IMR-90 (cell line): Measurements from ENCODE around the gene MCFD2. TPM values are rescaled to one million over a fixed set of nuclear protein-coding genes. Genes with fewer than 3 reads are reported as not detected.
A peak's percentile ranks its signal among the peaks of the same experiment; 100 is the strongest.

Source experiments
- ATAC-seq: fragments of 200-7000 bp; cut with Tn5 transposase; 2 replicates; pipeline ENCODE4 v1.9.1; 2020; ENCODE audit warnings: low read depth, mild to moderate bottlenecking, moderate library complexity
- BruUV-seq: library from RNA; stranded (reverse); fragments of 400-500 nt; replicated peaks from 2 replicates; lab custom pipeline; 2021; lab: Mats Ljungman, UMichigan
- CTCF ChIA-PET: fragments of 300-600 bp; formaldehyde crosslinking; extraction: SDS; loops from one replicate; lab custom pipeline; 2021; ENCODE audit warnings: antibody characterized with exemption; lab: Yijun Ruan, JAX
- POLR2A ChIA-PET: fragments of 300-600 bp; sonication (Branson Sonifier 250); formaldehyde crosslinking; loops from one replicate; lab custom pipeline; 2022; ENCODE audit warnings: antibody characterized with exemption; ENCODE audit not compliant: unreplicated experiment; lab: Charles Lee
- DNase-seq: peaks from one replicate; pipeline ENCODE4 v3.0.0; 2013
- H2AFZ ChIP-seq: replicated peaks from 2 replicates; pipeline ENCODE3; 2013; ENCODE audit warnings: low read length, mild to moderate bottlenecking; ENCODE audit not compliant: poor library complexity
- H2AK5ac ChIP-seq: 2 replicates; pipeline ENCODE4 v1.6.1; 2013; ENCODE audit warnings: low read depth, low read length, inconsistent platforms
- H2AK9ac ChIP-seq: replicated peaks from 2 replicates; pipeline ENCODE3; 2013; ENCODE audit warnings: mild to moderate bottlenecking, low read depth, low read length, moderate library complexity; ENCODE audit not compliant: poor library complexity
- H2BK120ac ChIP-seq: 2 replicates; pipeline ENCODE4 v1.6.1; 2013; ENCODE audit warnings: low read depth, low read length, inconsistent platforms
- H2BK15ac ChIP-seq: 3 replicates; pipeline ENCODE4 v1.6.1; 2013; ENCODE audit warnings: low read depth, low read length, inconsistent platforms
- H2BK20ac ChIP-seq: 2 replicates; pipeline ENCODE4 v1.6.1; 2013; ENCODE audit warnings: low read depth, mild to moderate bottlenecking, inconsistent platforms, low read length, moderate library complexity
- H2BK5ac ChIP-seq: 2 replicates; pipeline ENCODE4 v1.6.1; 2013; ENCODE audit warnings: mild to moderate bottlenecking, low read depth, low read length, inconsistent platforms; ENCODE audit not compliant: poor library complexity, severe bottlenecking
- H3K14ac ChIP-seq: replicated peaks from 2 replicates; pipeline ENCODE4 v1.6.1; 2013; ENCODE audit warnings: low read depth, low read length, inconsistent platforms
- H3K18ac ChIP-seq: 2 replicates; pipeline ENCODE4 v1.6.1; 2013; ENCODE audit warnings: low read depth, low read length, control low read depth
- H3K23ac ChIP-seq: 2 replicates; pipeline ENCODE4 v1.6.1; 2013; ENCODE audit warnings: low read depth, low read length, inconsistent platforms
- H3K27ac ChIP-seq: 2 replicates; pipeline ENCODE4 v1.5.1; 2013; ENCODE audit warnings: mild to moderate bottlenecking, control low read depth, low read length; ENCODE audit not compliant: insufficient read depth
- H3K27me3 ChIP-seq: 2 replicates; pipeline ENCODE4 v1.6.1; 2013; ENCODE audit warnings: low read length; ENCODE audit not compliant: control insufficient read depth, insufficient read depth
- H3K36me3 ChIP-seq: 2 replicates; pipeline ENCODE4 v1.6.1; 2013; ENCODE audit warnings: low read length, mixed read lengths; ENCODE audit not compliant: control insufficient read depth, insufficient read depth
- H3K4ac ChIP-seq: 2 replicates; pipeline ENCODE4 v1.6.1; 2013; ENCODE audit warnings: low read depth, low read length, inconsistent platforms
- H3K4me1 ChIP-seq: 2 replicates; pipeline ENCODE4 v1.6.1; 2013; ENCODE audit warnings: low read length, mixed read lengths; ENCODE audit not compliant: control insufficient read depth, insufficient read depth
- H3K4me2 ChIP-seq: 2 replicates; pipeline ENCODE4 v1.6.1; 2013; ENCODE audit warnings: low read depth, mild to moderate bottlenecking, control low read depth, low read length, moderate library complexity
- H3K4me3 ChIP-seq: 2 replicates; pipeline ENCODE4 v1.5.1; 2013; ENCODE audit warnings: low read depth, mild to moderate bottlenecking, control low read depth, low read length, moderate library complexity; ENCODE audit not compliant: insufficient read depth
- H3K56ac ChIP-seq: 2 replicates; pipeline ENCODE4 v1.6.1; 2013; ENCODE audit warnings: low read length, inconsistent platforms; ENCODE audit not compliant: insufficient read depth; ENCODE audit errors: extremely low read depth
- H3K79me1 ChIP-seq, 2 experiments: 2 replicates each; pipeline ENCODE4 v1.6.1; 2013; ENCODE audit warnings: low read length in 2 of 2, inconsistent platforms in 1 of 2, low read depth in 1 of 2
- H3K9ac ChIP-seq: 2 replicates; pipeline ENCODE4 v1.6.1; 2013; ENCODE audit warnings: low read depth, low read length, control low read depth
- H3K9me1 ChIP-seq: 2 replicates; pipeline ENCODE4 v1.6.1; 2013; ENCODE audit warnings: low read length, inconsistent platforms; ENCODE audit not compliant: insufficient read depth
- H3K9me3 ChIP-seq: 2 replicates; pipeline ENCODE4 v1.6.1; 2013; ENCODE audit warnings: low read length; ENCODE audit not compliant: control insufficient read depth, insufficient read depth
- H4K20me1 ChIP-seq: 2 replicates; pipeline ENCODE4 v1.6.1; 2013; ENCODE audit warnings: low read length, inconsistent platforms; ENCODE audit not compliant: insufficient read depth
- H4K5ac ChIP-seq: 2 replicates; pipeline ENCODE4 v1.6.1; 2013; ENCODE audit warnings: mild to moderate bottlenecking, low read depth, low read length, control low read depth
- H4K8ac ChIP-seq, 2 experiments: 2 replicates each; pipeline ENCODE4 v1.6.1; 2013; ENCODE audit warnings: low read depth in 2 of 2, low read length in 2 of 2, control low read depth in 1 of 2, inconsistent platforms in 1 of 2
- H4K91ac ChIP-seq: 2 replicates; pipeline ENCODE4 v1.6.1; 2013; ENCODE audit warnings: low read depth, low read length, inconsistent platforms; ENCODE audit not compliant: insufficient read depth
- BHLHE40 ChIP-seq: fragments of 150-350 bp; IDR thresholded peaks from 2 replicates; pipeline ENCODE4 v1.6.1; 2016; ENCODE audit warnings: mild to moderate bottlenecking, low read depth, low read length
- CEBPB ChIP-seq: IDR thresholded peaks from 2 replicates; pipeline ENCODE4 v1.6.1; 2012; ENCODE audit warnings: low read depth, low read length, improper control_type of control experiment
- CHD1 ChIP-seq: IDR thresholded peaks from 2 replicates; pipeline ENCODE4 v1.6.1; 2012; ENCODE audit warnings: low read depth, low read length, improper control_type of control experiment
- CTCF ChIP-seq: conservative IDR thresholded peaks from 2 replicates; pipeline ENCODE4 v1.5.1; 2012; ENCODE audit warnings: mild to moderate bottlenecking, low read depth, low read length, improper control_type of control experiment
- ELK1 ChIP-seq: fragments of 150-350 bp; IDR thresholded peaks from 2 replicates; pipeline ENCODE4 v1.6.1; 2016; ENCODE audit warnings: low read depth, mild to moderate bottlenecking, low read length, moderate library complexity, borderline replicate concordance
- FOS ChIP-seq: fragments of 150-350 bp; IDR thresholded peaks from 2 replicates; pipeline ENCODE4 v1.6.1; 2016; ENCODE audit warnings: low read depth, low read length
- MAFK ChIP-seq: IDR thresholded peaks from 2 replicates; pipeline ENCODE4 v1.6.1; 2012; ENCODE audit warnings: low read depth, low read length, improper control_type of control experiment
- MAZ ChIP-seq: IDR thresholded peaks from 2 replicates; pipeline ENCODE4 v1.6.1; 2012; ENCODE audit warnings: low read depth, mild to moderate bottlenecking, low read length, improper control_type of control experiment, moderate library complexity, borderline replicate concordance
- MXI1 ChIP-seq: IDR thresholded peaks from 2 replicates; pipeline ENCODE4 v1.6.1; 2012; ENCODE audit warnings: low read depth, mild to moderate bottlenecking, low read length, moderate library complexity, borderline replicate concordance
- NFE2L2 ChIP-seq: fragments of 150-350 bp; IDR thresholded peaks from 2 replicates; pipeline ENCODE4 v1.6.1; 2016; ENCODE audit warnings: low read depth, mild to moderate bottlenecking, low read length
- POLR2A ChIP-seq: IDR thresholded peaks from 2 replicates; pipeline ENCODE4 v1.6.1; 2012; ENCODE audit warnings: mild to moderate bottlenecking, low read depth, low read length
- RAD21 ChIP-seq: IDR thresholded peaks from 2 replicates; pipeline ENCODE4 v1.6.1; 2012; ENCODE audit warnings: low read length, improper control_type of control experiment
- RCOR1 ChIP-seq: IDR thresholded peaks from 2 replicates; pipeline ENCODE4 v1.6.1; 2012; ENCODE audit warnings: mild to moderate bottlenecking, low read length, improper control_type of control experiment; ENCODE audit not compliant: insufficient replicate concordance
- RFX5 ChIP-seq: IDR thresholded peaks from 2 replicates; pipeline ENCODE4 v1.8.0; 2012; ENCODE audit warnings: low read depth, mild to moderate bottlenecking, low read length, moderate library complexity
- SMC3 ChIP-seq: fragments of 150-350 bp; IDR thresholded peaks from 2 replicates; pipeline ENCODE4 v1.6.1; 2016; ENCODE audit warnings: low read depth, mild to moderate bottlenecking, antibody characterized with exemption, low read length, moderate library complexity
- WGBS, 2 experiments: methylation state at CpG; one replicate each; pipeline versions ENCODE4 v1.1.5 to v1.1.7; 2013; ENCODE audit warnings: missing lambda C conversion rate in 2 of 2; ENCODE audit not compliant: insufficient read length in 1 of 2; ENCODE audit errors: extremely low coverage in 2 of 2; 5-methylcytosine and 5-hydroxymethylcytosine counted together
- dilution Hi-C: fragments of 300-500 bp; cut with HindIII; formaldehyde crosslinking; loops from one replicate; pipeline ENCODE4 v1.14.3; 2018; ENCODE audit warnings: low sequenced_read_pairs; ENCODE audit not compliant: unreplicated experiment
- in situ Hi-C: fragments of 300-500 bp; cut with MboI; formaldehyde crosslinking; loops from 3 replicates; pipeline ENCODE4 v1.14.3; 2019; ENCODE audit warnings: low sequenced_read_pairs, inconsistent platforms, mixed read lengths
- intact Hi-C: fragments of 100-400 bp; cut with micrococcal nuclease; formaldehyde crosslinking; loops from 2 replicates; pipeline ENCODE4 v1.10.0; 2022
- polyA plus RNA-seq, 3 experiments: library from polyadenylated mRNA; depleted of rRNA; stranded (reverse); fragments of >200 nt; gene quantifications; 2 replicates each; pipeline ENCODE4 v1.2.3, GENCODE V29; 2012; ENCODE audit warnings: low replicate concordance in 1 of 3
- total RNA-seq: library from RNA; depleted of rRNA; stranded (reverse); fragments of >200 nt; gene quantifications from 2 replicates; pipeline ENCODE4 v1.2.3, GENCODE V29; 2012
- TF ChIP-seq, protein P1 (sequence below): fragments of 150-350 bp; IDR thresholded peaks from 2 replicates; pipeline ENCODE4 v1.6.1; 2017; ENCODE audit warnings: mild to moderate bottlenecking, antibody characterized with exemption, low read length, low read depth

MCFD2 gene
- total and polyA plus RNA-seq, 2 of the 4 experiments (the other 2 are of a cell fraction): 145 to 177 TPM

DNA sequence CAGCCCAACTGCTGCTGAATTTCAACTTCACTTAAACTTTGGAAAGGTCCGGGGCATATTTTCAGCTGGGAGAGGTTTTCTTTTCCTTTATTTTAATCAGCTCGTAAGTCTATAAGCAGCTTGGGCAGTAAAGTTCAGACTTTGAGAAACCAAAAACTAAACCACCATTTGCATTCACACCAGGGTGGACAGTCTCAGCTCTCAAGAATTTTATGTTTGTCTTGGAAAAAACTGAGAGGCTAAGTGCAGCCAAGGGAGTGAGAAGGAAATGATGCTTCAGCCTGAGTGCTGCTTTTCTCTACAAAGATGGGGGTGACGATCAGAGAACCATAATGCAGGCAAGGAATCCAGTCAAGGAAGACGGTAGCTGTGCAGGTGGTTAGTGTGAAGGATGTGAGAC lies 30.2 kb downstream of the MCFD2 start:
- no peak for TF ChIP-seq SMC3
- no peak for TF ChIP-seq MAZ
- no peak for TF ChIP-seq FOS
- TF ChIP-seq CTCF: no peak
- no peak for TF ChIP-seq RFX5
- TF ChIP-seq, protein P1, sequence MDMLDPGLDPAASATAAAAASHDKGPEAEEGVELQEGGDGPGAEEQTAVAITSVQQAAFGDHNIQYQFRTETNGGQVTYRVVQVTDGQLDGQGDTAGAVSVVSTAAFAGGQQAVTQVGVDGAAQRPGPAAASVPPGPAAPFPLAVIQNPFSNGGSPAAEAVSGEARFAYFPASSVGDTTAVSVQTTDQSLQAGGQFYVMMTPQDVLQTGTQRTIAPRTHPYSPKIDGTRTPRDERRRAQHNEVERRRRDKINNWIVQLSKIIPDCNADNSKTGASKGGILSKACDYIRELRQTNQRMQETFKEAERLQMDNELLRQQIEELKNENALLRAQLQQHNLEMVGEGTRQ: no peak
- TF ChIP-seq NFE2L2: no peak
- TF ChIP-seq BHLHE40: no peak
- TF ChIP-seq CHD1: no peak
- no peak for TF ChIP-seq CEBPB
- no peak for TF ChIP-seq RCOR1
- TF ChIP-seq POLR2A: no peak
- no peak for TF ChIP-seq ELK1
- no peak for TF ChIP-seq MXI1
- TF ChIP-seq RAD21: no peak
- TF ChIP-seq MAFK: no peak
- Histone ChIP-seq H3K23ac (peak overlapping the region; percentile 88), H2BK15ac (peak overlapping the region; percentile 84), H3K9me1 (peaks cover 27% of the 10 kb centered on the region), H4K91ac (peak overlapping the region; percentile 94), H3K9ac (0 out of 2 replicates have a peak overlapping the region, but pooled peaks have one; percentile 65), H3K4ac (peak overlapping the region; percentile 98), H3K4me2 (no peak overlapping the region; the same call in 1 of the 2 replicates), H3K4me3 (no peak overlapping the region), H3K27ac (peak overlapping the region; percentile 78), H3K79me1 (peaks cover 15 to 58% of the 10 kb centered on the region in 2 experiments; a peak in 3 of 4 replicates), H4K20me1 (no peaks in the 10 kb centered on the region; the same call in 1 of the 2 replicates), H2BK20ac (peak overlapping the region; percentile 97), H3K4me1 (peaks cover 45% of the 10 kb centered on the region), H2AK5ac (peak overlapping the region; percentile 98), H3K36me3 (no peaks in the 10 kb centered on the region), H3K14ac (peak overlapping the region; percentile 95), H3K56ac (peak overlapping the region; percentile 84), H3K9me3 (no peaks in the 10 kb centered on the region; the same call in 1 of the 2 replicates), H3K27me3 (no peaks in the 10 kb centered on the region), H4K5ac (peak overlapping the region; percentile 78), H2AK9ac (peak overlapping the region; percentile 66), H2AFZ (peak overlapping the region; percentile 76), H3K18ac (peak overlapping the region; percentile 88), H4K8ac (peak overlapping the region; percentile 65 to 99), H2BK5ac (peak overlapping the region; percentile 85), H2BK120ac (peak overlapping the region; percentile 97)
- ATAC-seq (peak; percentile 36), DNase-seq (peak; percentile 80)
- dilution Hi-C loops: no loop called here
- in situ Hi-C loops: no loop called here
- intact Hi-C loops: no loop called here
- BruUV-seq: no TSS peak
- POLR2A ChIA-PET: interaction anchor here (0.9 kb wide), 1 partner anchor 228 kb away, joined by 3 read pairs; no protein-coding TSS in a partner anchor
- no CpG with 5 or more reads among the region's 4 CpGs for WGBS, 2 experiments
- CTCF ChIA-PET: interaction anchor here (0.8 to 1.2 kb wide), 3 partner anchors 228 to 242 kb away, joined by 3 read pairs; no protein-coding TSS in a partner anchor
